ENCODE results near the gene CUL9. TPM values are rescaled to one million over a fixed set of nuclear protein-coding genes. Genes with fewer than 3 reads are reported as not detected.

The CUL9 gene
- total and polyA plus RNA-seq, 2 experiments from 2014 or later = 2.6 to 11.3 TPM

DNA sequence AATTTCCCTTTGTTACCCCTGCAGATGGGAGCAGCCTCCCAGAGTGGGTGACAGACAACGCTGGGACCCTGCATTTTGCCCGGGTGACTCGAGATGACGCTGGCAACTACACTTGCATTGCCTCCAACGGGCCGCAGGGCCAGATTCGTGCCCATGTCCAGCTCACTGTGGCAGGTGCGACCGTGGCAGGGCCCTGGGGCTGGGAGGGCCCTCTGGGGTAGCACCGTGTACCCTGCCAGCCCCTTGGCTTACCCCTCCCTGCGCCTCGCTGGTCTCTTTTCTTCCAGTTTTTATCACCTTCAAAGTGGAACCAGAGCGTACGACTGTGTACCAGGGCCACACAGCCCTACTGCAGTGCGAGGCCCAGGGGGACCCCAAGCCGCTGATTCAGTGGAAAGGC is 40.4 kb upstream of the CUL9 start (continued):
- TF ChIP-seq, protein P1, sequence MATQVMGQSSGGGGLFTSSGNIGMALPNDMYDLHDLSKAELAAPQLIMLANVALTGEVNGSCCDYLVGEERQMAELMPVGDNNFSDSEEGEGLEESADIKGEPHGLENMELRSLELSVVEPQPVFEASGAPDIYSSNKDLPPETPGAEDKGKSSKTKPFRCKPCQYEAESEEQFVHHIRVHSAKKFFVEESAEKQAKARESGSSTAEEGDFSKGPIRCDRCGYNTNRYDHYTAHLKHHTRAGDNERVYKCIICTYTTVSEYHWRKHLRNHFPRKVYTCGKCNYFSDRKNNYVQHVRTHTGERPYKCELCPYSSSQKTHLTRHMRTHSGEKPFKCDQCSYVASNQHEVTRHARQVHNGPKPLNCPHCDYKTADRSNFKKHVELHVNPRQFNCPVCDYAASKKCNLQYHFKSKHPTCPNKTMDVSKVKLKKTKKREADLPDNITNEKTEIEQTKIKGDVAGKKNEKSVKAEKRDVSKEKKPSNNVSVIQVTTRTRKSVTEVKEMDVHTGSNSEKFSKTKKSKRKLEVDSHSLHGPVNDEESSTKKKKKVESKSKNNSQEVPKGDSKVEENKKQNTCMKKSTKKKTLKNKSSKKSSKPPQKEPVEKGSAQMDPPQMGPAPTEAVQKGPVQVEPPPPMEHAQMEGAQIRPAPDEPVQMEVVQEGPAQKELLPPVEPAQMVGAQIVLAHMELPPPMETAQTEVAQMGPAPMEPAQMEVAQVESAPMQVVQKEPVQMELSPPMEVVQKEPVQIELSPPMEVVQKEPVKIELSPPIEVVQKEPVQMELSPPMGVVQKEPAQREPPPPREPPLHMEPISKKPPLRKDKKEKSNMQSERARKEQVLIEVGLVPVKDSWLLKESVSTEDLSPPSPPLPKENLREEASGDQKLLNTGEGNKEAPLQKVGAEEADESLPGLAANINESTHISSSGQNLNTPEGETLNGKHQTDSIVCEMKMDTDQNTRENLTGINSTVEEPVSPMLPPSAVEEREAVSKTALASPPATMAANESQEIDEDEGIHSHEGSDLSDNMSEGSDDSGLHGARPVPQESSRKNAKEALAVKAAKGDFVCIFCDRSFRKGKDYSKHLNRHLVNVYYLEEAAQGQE (IDR thresholded peaks at IDR 0.05; ENCODE audit: unreplicated experiment) = no peak
- no peak for TF ChIP-seq NANOG (IDR thresholded peaks at IDR 0.05; ENCODE audit: borderline replicate concordance)
- TF ChIP-seq CTCF (conservative IDR thresholded peaks at IDR 0.05; ENCODE audit: low read depth in 2 of 2) = no peak
- TF ChIP-seq EZH2phosphoT487 (IDR thresholded peaks at IDR 0.05; ENCODE audit: unreplicated experiment) = no peak
- no peak for TF ChIP-seq ZNF114 (CRISPR knock-in tag; IDR thresholded peaks at IDR 0.05)
- TF ChIP-seq ZNF331 (CRISPR knock-in tag; IDR thresholded peaks at IDR 0.05; ENCODE audit: low read depth) = no peak

DNA sequence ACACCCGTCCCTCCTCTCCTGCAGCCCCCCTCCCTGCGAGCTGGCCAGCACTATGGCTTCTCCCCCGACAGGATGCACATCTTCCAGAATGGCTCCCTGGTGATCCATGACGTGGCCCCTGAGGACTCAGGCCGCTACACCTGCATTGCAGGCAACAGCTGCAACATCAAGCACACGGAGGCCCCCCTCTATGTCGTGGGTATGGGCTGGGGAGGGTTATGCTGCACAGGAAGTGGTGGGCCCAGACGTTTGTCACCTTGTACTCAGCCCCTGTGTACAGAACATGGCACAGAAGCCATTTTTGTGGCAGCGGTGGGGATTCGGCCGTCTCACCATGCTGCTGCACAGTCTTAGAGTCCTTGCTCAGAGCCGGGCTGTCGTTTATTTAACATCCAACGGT is 39.9 kb upstream of the CUL9 start:
- H3K4me1 ChIP-seq (ENCODE audit: insufficient read depth) = peaks cover 9% of the 10 kb centered on the region; the same call in 1 of the 2 replicates
- Mint-ChIP-seq H3K4me3 (no peak overlapping the region), H3K27me3 (ENCODE audit: insufficient read depth, low read depth, poor library complexity) (peaks cover 19% of the 10 kb centered on the region), H3K4me1 (peaks cover 23% of the 10 kb centered on the region), H3K27ac (no peak overlapping the region), H3K9me3 (no peaks in the 10 kb centered on the region), H3K36me3 (ENCODE audit: low read depth) (peaks cover 19% of the 10 kb centered on the region)
- H3K27me3 ChIP-seq (ENCODE audit: insufficient read depth) = no peaks in the 10 kb centered on the region
- no peak overlapping the region for H3K4me3 ChIP-seq
- no peaks in the 10 kb centered on the region for H3K9me2 ChIP-seq (ENCODE audit: insufficient read depth)
- no peaks in the 10 kb centered on the region for H3F3A ChIP-seq (replicated peaks; ENCODE audit: low read depth)
- H3K79me2 ChIP-seq (replicated peaks; ENCODE audit: insufficient read depth) = no peaks in the 10 kb centered on the region
- no peak overlapping the region for H2AFZ ChIP-seq
- no peaks in the 10 kb centered on the region; the same call in 1 of the 2 replicates for H4K20me1 ChIP-seq (replicated peaks; ENCODE audit: insufficient read depth)
- peak overlapping the region; percentile 91 for H3K27ac ChIP-seq (ENCODE audit: low read depth)
- H3K4me2 ChIP-seq = no peak overlapping the region
- no peaks in the 10 kb centered on the region; the same call in 1 of the 2 replicates for H3K36me3 ChIP-seq (ENCODE audit: insufficient read depth)
- ATAC-seq = no peak
- DNase-seq (ENCODE audit: low spot score) = no peak
- TF ChIP-seq ZNF462 (CRISPR knock-in tag; IDR thresholded peaks at IDR 0.05) (no peak), CTCF (conservative IDR thresholded peaks at IDR 0.05; ENCODE audit: low read depth in 2 of 2) (no peak), JUNB (IDR thresholded peaks at IDR 0.05; ENCODE audit: unreplicated experiment) (no peak), STAT1 (IDR thresholded peaks at IDR 0.05; ENCODE audit: unreplicated experiment) (no peak), EZH2 (IDR thresholded peaks at IDR 0.05; ENCODE audit: low read depth, unreplicated experiment) (no peak), ZNF331 (CRISPR knock-in tag; IDR thresholded peaks at IDR 0.05; ENCODE audit: low read depth) (no peak), CREB1 (CRISPR knock-in tag; IDR thresholded peaks at IDR 0.05; ENCODE audit: low read depth) (no peak), EZH2phosphoT487 (IDR thresholded peaks at IDR 0.05; ENCODE audit: unreplicated experiment) (no peak)
